Measurements from ENCODE around the gene FAHD1. TPM values are rescaled to one million over a fixed set of nuclear protein-coding genes. Genes with fewer than 3 reads are reported as not detected.

Gene FAHD1
- total and polyA plus RNA-seq, 2 donors (not counting 1 experiment from before 2014, with no cell fraction given) = 28.3 to 78.3 TPM

DNA sequence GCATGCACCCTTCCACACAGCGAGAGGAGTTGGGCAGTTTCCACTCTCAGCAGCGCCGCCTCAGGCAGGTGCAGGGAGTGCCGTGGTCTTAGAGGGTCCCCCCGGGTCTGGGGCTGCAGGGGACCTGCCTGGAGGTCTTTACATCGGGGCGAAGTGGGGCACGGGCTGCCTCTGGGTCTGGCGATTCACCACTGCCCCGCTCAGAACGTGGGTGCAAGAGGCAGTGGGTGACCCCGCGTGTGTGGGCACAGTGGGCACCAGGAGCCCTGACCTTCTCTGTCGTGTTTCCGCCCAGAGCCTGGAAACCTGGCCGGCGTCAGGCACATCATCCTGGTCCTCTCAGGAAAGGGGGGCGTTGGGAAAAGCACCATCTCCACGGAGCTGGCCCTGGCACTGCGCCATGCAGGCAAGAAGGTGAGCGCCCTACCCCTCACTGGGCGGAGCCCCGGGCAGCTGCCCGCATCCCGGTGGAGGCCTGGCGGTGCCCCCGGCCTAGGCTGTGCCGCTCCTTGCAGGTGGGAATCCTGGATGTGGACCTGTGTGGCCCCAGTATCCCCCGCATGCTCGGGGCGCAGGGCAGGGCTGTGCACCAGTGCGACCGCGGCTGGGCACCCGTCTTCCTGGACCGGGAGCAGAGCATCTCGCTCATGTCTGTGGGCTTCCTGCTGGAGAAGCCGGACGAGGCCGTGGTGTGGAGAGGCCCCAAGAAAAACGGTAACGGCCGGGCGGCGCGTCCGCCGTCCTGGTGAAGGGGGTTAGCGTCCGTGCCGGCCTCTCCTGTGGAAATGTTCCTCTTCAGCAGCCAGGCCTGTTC lies 40.6 kb upstream of the FAHD1 start:
- DNase-seq (ENCODE audit: low read depth in 2 of 2) = no peak

DNA sequence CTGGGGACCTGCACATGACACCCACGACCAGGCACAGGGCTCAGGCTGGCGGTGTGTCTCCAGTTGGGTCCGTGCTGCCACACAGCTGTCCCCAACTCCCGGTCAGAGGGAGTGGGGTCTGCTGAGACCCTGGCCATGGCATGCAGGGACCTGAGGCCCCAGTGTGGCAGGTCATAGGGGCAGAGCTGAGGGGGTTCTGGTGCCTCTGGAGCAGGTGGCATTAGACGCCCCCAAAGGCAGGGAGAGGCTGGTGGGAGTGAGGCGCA lies 40.0 kb upstream of the FAHD1 start:
- H3K4me3 ChIP-seq (replicated peaks in 1 of 4; ENCODE audit: control extremely low read depth in 1 of 4, insufficient read depth in 1 of 4, low read depth in 3 of 4, low read length in 4 of 4) = no peak overlapping the region
- H3K27me3 ChIP-seq (ENCODE audit: control insufficient read depth, insufficient read depth, low read length) = no peaks in the 10 kb centered on the region
- H3K9ac ChIP-seq (ENCODE audit: insufficient read depth, low read length) = no peak overlapping the region
- peaks cover 2% of the 10 kb centered on the region for H3K4me1 ChIP-seq (ENCODE audit: control insufficient read depth, extremely low read depth, insufficient read depth, low read length)
- no peak overlapping the region for H3K4me2 ChIP-seq (ENCODE audit: extremely low read depth, insufficient read depth, low read length)
- no peak for DNase-seq (ENCODE audit: low read depth in 2 of 2)
- no peaks in the 10 kb centered on the region for H4K20me1 ChIP-seq (ENCODE audit: control insufficient read depth, extremely low read depth, insufficient read depth, low read length)
- peaks cover 20% of the 10 kb centered on the region for H3K36me3 ChIP-seq (ENCODE audit: control insufficient read depth, insufficient read depth, low read length)
- H3K9me3 ChIP-seq (ENCODE audit: control insufficient read depth, insufficient read depth, low read depth, low read length) = no peaks in the 10 kb centered on the region
- peaks cover 29% of the 10 kb centered on the region for H3K79me2 ChIP-seq (ENCODE audit: control insufficient read depth, insufficient read depth, low read length)
- no peak overlapping the region for H2AFZ ChIP-seq (ENCODE audit: low read length)
- no peak overlapping the region for H3K27ac ChIP-seq (ENCODE audit: insufficient read depth, low read length)
- TF ChIP-seq, protein P1, sequence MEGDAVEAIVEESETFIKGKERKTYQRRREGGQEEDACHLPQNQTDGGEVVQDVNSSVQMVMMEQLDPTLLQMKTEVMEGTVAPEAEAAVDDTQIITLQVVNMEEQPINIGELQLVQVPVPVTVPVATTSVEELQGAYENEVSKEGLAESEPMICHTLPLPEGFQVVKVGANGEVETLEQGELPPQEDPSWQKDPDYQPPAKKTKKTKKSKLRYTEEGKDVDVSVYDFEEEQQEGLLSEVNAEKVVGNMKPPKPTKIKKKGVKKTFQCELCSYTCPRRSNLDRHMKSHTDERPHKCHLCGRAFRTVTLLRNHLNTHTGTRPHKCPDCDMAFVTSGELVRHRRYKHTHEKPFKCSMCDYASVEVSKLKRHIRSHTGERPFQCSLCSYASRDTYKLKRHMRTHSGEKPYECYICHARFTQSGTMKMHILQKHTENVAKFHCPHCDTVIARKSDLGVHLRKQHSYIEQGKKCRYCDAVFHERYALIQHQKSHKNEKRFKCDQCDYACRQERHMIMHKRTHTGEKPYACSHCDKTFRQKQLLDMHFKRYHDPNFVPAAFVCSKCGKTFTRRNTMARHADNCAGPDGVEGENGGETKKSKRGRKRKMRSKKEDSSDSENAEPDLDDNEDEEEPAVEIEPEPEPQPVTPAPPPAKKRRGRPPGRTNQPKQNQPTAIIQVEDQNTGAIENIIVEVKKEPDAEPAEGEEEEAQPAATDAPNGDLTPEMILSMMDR (conservative IDR thresholded peaks at IDR 0.05 in 1 of 2, IDR thresholded peaks at IDR 0.05 in 1 of 2; ENCODE audit: low read depth in 1 of 2, low read length in 2 of 2) = no peak
- TF ChIP-seq EZH2 (IDR thresholded peaks at IDR 0.05; ENCODE audit: low read length, missing control alignments) = no peak

More for the DNA sequence above, 40.6 kb upstream of the FAHD1 start:
- H3K9me3 ChIP-seq (ENCODE audit: control insufficient read depth, insufficient read depth, low read depth, low read length) = no peaks in the 10 kb centered on the region
- TF ChIP-seq EZH2 (IDR thresholded peaks at IDR 0.05; ENCODE audit: low read length, missing control alignments) = no peak
- TF ChIP-seq, protein P1 (conservative IDR thresholded peaks at IDR 0.05 in 1 of 2, IDR thresholded peaks at IDR 0.05 in 1 of 2; ENCODE audit: low read depth in 1 of 2, low read length in 2 of 2) = no peak
- no peak overlapping the region for H3K4me3 ChIP-seq (replicated peaks in 1 of 4; ENCODE audit: control extremely low read depth in 1 of 4, insufficient read depth in 1 of 4, low read depth in 3 of 4, low read length in 4 of 4)
- no peaks in the 10 kb centered on the region for H4K20me1 ChIP-seq (ENCODE audit: control insufficient read depth, extremely low read depth, insufficient read depth, low read length)
- no peak overlapping the region for H2AFZ ChIP-seq (ENCODE audit: low read length)
- peaks cover 2% of the 10 kb centered on the region for H3K4me1 ChIP-seq (ENCODE audit: control insufficient read depth, extremely low read depth, insufficient read depth, low read length)
- no peak overlapping the region for H3K27ac ChIP-seq (ENCODE audit: insufficient read depth, low read length)
- peaks cover 29% of the 10 kb centered on the region for H3K79me2 ChIP-seq (ENCODE audit: control insufficient read depth, insufficient read depth, low read length)
- H3K9ac ChIP-seq (ENCODE audit: insufficient read depth, low read length) = no peak overlapping the region
- H3K4me2 ChIP-seq (ENCODE audit: extremely low read depth, insufficient read depth, low read length) = no peak overlapping the region
- no peaks in the 10 kb centered on the region for H3K27me3 ChIP-seq (ENCODE audit: control insufficient read depth, insufficient read depth, low read length)
- H3K36me3 ChIP-seq (ENCODE audit: control insufficient read depth, insufficient read depth, low read length) = peaks cover 20% of the 10 kb centered on the region

- no peak overlapping the region for H3K27ac ChIP-seq (ENCODE audit: insufficient read depth, low read length)
- no peaks in the 10 kb centered on the region for H4K20me1 ChIP-seq (ENCODE audit: control insufficient read depth, extremely low read depth, insufficient read depth, low read length)
- no peak for DNase-seq (ENCODE audit: low read depth in 2 of 2)
- peaks cover 2% of the 10 kb centered on the region for H3K4me1 ChIP-seq (ENCODE audit: control insufficient read depth, extremely low read depth, insufficient read depth, low read length)
- TF ChIP-seq, protein P1 (conservative IDR thresholded peaks at IDR 0.05 in 1 of 2, IDR thresholded peaks at IDR 0.05 in 1 of 2; ENCODE audit: low read depth in 1 of 2, low read length in 2 of 2) = no peak
- TF ChIP-seq EZH2 (IDR thresholded peaks at IDR 0.05; ENCODE audit: low read length, missing control alignments) = no peak
- H3K4me2 ChIP-seq (ENCODE audit: extremely low read depth, insufficient read depth, low read length) = no peak overlapping the region
- no peaks in the 10 kb centered on the region for H3K27me3 ChIP-seq (ENCODE audit: control insufficient read depth, insufficient read depth, low read length)
- peaks cover 29% of the 10 kb centered on the region for H3K79me2 ChIP-seq (ENCODE audit: control insufficient read depth, insufficient read depth, low read length)
- H3K9ac ChIP-seq (ENCODE audit: insufficient read depth, low read length) = no peak overlapping the region
- H2AFZ ChIP-seq (ENCODE audit: low read length) = no peak overlapping the region
- no peaks in the 10 kb centered on the region for H3K9me3 ChIP-seq (ENCODE audit: control insufficient read depth, insufficient read depth, low read depth, low read length)
- H3K4me3 ChIP-seq (replicated peaks in 1 of 4; ENCODE audit: control extremely low read depth in 1 of 4, insufficient read depth in 1 of 4, low read depth in 3 of 4, low read length in 4 of 4) = no peak overlapping the region
- peaks cover 20% of the 10 kb centered on the region for H3K36me3 ChIP-seq (ENCODE audit: control insufficient read depth, insufficient read depth, low read length)
Observed at GRCh38 chr16:1787322-1788094, 39.5 kb upstream of the FAHD1 start.
